NCI-H69 (cell line): Measurements from ENCODE around the gene CFAP20DC.
"Not testable (repeated sequence)": the region's sequence is repeated elsewhere in the genome, so short reads cannot be mapped to it uniquely, and the experiment has no call there.

Experiments used
- DNase-seq: peaks from one replicate; lab custom pipeline; 2025; lab: John Stamatoyannopoulos, UW

CFAP20DC gene

DNA sequence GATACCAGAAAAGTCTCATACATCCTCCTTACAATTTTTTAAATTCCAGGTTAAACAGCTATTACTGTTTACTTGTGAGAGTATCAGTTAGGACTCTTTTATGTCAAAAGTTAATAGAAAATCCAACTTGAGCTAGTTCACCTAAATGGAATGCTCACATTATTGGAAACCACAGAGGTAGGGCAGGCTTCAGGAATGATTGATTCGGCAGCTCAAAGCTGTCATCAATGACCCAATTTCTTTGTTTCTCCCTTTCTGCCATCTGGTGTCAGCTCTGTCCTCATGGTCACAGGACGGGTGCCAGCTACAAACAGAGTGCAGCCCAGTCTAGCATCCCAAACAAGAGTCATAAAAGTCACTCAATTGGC lies 32.2 kb downstream of the CFAP20DC start:
- DNase-seq: peak; percentile 44

DNA sequence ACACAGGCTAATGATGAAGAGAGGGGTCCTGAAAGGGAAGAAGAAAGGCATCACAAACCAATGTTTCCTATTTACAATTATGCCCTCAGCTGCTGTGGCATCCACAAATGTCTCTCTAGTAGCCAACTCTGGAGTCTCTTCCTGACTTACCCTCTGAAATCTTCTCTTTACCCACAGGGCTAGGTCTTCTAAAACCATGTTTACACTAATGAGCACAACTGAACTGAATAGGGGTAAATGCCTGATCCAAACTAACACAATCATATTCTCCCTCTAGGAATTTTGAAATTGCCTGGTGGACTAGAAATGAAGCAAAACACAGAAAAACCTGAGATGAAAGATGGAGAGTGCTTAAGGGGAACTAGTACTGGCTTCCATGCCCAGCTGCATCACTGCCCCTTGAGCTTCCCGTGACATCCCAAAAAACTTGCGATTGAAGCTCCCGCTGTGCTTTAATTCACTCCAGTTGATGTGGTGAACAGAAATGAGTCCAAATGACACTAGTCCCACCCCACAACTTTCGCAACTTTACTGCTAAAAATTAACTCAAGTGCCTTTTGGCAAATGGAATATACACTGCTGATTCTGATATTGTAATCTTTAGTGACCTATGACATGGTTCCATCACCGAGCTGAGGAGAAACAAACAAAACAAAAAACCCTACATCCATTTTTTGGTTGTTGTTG lies 32.8 kb downstream of the CFAP20DC start:
- no peak for DNase-seq

DNA sequence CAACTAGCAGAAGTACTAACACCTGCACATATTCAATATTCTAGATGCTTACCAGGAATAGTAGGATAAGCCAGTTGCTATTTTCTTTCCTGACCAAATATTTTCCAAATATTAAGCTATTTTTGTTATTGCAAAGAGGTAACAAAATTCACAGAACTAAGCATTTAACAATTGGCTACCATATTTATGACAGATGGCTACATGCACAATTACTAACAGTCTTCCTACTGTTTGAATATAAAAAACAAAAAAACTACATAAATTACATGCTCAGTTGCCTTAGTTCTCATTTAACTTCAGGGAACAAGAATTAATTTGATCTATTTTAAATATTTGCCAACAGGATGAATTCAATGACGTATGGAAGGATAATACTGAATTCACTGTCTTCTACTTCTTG lies 36.2 kb downstream of the CFAP20DC start:
- DNase-seq: no peak

DNA sequence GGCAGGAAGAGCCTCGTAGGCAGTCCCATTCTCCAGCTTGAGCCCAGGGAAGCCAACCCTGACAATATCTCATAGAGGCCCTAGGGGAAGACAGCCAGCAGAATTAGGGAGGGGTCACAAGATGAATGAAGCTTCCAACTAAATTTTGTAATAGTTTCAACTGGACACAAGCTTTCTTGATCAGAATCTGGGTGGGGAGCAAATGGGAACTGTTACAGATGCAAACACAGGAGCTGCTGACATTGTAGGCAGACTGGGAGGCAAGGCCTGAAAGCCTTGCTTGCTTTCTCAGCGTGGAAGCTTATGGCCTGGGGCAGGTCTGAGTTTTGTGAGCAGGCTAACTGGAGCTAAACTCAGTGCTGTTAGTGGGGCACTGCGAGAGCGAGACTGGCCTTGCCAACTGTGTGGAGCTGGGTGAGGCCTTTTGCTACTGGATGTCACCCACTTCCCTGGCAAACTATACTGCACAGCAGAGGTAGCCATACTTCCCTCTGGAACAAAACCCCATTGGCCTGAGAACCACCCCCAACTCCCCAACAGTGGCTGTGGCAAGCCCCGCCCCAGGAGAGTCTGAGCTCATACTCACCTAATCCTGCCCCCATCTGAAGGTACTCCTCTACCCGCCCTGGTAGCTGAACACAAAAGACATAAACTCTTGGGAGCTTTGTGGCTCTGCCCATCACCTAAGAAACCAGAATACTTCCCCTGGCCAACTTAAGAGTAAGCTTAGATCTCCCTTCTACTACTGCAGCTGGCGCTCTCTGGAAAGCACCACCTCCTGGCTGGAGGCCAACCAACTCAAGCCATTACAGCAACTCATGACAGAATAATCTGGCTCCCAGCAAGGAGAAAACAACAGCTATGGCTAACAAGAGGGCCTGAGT lies 42.9 kb downstream of the CFAP20DC start:
- DNase-seq: peak; percentile 85

DNA sequence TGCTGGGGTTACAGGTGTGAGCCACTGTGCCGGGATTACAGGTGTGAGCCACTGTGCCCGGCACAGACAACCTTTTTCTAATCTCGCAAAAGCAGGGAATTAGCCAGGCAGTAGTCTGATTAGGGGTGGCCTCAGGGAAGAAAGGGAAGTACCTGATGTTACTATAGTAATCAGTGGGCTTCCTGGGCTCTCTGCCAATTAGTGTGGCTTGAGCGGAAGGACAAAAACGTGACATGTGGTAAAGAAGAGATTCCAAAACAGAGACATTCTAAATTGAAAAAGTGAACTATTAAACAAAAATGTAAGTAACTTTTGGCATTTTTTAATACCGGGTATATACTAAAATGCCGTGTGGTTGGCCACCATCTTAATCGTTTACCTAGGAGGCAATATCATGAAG lies 48.1 kb downstream of the CFAP20DC start:
- peak; percentile 82 for DNase-seq

DNA sequence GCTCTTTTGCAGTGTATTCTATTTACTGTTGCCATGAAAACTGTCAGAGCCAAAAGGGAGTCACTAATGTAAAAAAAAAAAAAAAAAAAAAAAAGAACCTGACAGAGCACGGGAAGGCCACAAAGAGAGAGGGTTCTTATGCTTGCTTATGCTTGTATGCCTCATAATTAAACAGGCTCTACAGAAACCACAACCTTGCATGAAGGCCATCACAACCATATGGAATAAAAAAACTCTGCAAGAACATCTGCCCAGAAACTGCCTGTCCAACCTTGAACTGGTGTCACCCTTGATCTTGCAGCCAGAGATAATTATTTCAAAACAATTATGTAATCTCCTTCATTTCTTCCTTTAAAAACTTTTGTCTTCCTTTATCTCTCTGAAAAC lies 50.1 kb downstream of the CFAP20DC start:
- peak; percentile 3 for DNase-seq

DNA sequence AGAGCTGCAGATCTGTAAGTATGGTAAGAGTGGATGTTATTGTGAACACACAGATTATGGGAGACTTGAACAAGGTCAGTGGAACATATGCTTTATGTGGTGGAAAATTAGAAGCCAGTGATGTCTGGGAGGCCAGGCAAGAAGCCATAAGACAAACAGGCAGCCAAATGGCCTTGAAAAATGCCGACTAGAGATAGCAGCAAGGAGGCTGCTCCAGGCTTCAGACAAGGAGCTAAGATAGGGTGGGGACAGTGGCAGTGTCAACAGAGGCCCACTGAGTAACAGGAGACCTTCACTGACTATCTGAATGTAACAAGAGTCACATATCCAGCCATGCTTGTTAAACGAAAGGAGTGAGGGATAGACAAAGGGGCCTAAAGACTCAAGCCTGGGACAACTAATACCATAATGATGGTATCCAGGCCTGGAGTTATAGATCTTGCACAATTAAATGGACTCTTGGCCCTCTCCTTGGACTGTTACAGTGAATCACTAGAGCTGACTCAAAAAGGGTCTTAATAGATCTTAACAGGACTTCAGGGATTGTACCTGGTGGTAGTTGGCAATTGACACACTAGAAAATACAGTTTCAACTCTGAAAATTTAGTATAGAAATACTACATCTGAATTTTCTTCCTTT lies 50.6 kb downstream of the CFAP20DC start:
- DNase-seq: no peak

DNA sequence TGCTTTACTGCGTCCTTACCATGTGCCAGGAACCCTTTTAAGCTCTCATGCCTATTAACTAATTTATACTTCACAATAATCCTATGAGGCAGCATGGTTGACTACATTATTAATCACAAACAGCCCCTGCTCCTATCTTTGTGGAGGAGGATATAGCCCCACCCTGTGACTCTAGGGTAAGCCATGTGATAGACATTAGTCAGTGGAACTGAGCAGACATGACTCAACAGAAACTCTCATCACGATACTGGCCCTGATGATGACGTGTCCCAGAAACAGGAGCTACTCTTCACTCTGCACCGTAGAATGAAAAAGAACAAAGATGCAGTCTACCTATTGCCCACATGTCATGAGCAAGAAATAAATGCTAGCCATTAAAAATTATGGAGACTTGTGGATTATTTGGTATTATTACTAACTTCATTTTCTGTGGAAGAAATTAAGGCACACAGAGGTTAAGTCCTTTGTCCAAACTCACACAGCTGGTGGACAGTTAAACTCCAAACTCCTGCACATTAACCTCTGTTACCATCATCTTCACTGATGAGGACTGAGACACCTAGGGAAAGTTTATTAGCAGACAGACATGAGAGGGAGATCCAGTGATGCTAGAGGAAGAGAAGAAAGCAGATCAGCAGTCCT lies 51.2 kb downstream of the CFAP20DC start:
- no peak for DNase-seq

DNA sequence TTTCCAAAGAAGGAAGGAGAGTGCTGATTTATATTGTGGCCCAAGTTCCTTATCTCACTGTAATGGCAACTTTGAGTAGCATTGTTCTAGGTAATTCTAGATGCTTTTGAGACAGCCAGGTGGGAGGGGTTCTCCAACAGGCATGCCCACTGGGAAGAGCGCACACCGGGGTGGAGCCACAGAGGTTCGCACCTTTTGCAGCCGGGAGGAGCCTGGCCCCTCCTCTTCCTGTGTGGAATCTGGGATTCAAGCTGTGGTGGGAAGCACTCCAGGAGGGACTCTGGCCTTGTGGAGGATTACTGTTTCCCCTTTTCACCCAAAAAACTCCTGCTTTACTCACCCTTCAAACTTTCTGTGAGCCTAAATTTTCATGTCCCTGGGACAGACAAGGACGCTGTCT lies 53.1 kb downstream of the CFAP20DC start:
- DNase-seq: peak; percentile 5

DNA sequence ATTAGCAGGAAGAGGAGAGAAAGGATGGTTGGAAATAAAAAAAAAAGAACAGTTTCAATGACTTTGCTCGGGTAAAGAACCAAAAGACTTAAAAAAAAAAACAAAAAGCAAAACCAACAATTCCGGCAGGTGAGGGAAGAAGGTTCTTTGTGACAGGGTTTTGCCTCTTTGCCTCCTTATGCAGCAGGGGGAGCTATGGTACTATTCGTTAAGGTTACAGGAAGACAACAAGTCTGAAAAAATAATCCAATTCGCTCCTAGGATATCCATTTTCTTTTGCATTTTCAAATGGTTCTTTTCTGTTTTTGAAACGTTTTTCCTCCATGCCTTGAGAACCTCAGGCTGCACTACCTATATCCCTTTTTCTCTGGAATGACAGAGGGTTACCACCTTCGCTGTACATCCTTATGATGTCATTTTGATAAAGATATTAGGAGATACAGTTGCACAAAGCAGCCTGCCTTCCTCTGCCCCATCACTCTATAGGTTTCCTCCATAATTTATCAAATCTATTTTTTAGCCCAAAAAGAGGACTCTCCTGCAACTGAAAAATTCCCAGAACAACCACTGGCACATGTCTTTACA lies 55.0 kb downstream of the CFAP20DC start:
- peak; percentile 83 for DNase-seq

DNA sequence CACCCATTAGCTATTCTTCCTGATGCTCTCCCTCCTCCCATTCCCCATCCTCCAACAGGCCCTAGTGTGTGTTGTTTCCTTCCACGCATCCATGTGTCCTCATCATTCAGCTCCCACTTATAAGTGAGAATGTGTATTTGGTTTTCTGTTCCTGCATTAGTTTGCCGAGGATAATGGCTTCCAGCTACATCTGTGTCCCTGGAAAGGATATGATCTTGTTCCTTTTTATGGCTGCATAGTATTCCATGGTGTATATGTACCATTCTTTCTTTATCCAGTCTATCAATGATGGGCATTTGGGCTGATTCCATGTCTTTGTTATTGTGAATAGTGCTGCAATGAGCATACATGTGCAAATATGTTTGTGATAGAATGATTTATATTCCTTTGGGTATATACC lies 56.3 kb downstream of the CFAP20DC start:
- no peak for DNase-seq

DNA sequence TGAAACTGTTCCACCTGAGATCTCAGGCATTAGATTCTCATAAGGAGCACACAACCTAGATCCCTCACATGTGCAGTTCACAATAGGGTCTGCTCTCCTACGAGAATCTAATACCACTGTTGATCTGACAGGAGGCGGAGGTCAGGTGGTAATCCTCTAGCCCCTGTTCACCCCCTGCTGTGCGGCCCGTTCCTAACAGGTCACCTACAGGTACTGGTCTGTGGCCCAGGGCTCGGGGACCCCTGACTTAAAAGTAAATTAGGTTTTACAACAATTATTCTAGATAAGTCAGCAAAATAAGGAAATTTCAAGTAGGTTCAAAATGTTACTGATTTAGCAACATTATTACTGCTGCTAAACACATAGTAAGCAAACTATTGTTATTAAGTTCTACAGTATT lies 58.2 kb downstream of the CFAP20DC start:
- DNase-seq: no peak

DNA sequence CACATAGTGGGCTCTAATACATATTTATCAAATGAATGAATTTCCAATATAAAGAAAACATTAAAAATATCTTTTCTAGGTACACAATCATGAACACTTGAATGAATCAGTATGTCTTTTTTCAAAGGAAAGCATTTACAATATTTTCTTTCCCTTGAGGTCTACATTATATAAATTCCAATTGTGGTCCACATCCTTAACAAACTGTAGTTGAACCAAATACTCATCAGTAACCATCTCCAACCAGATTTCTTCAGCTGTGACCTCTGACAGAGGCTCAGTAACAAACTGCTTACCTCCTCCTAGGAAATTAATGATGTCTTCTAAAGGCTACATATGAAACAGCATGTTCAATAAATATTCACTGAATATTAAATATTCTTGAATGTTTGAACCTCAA lies 58.8 kb downstream of the CFAP20DC start:
- no peak for DNase-seq

DNA sequence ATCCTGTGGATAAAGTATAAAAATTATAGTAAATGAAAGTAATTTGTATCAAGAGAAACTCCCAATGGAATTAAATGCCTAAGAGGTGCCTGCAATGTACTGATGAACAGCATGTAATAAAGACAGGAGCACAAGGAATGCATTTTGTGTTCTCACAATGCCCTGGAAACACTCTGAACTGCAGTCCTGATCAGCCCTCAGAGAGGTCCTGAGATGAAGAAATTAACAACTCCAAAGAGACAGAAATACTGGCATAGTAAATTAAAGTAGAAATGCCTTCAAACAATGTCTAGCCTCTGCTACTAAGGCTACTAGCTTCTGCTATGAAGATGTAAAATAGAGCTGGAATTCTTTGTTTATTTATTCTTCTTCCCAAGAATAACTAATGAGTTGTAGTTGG lies 59.9 kb downstream of the CFAP20DC start:
- no peak for DNase-seq

DNA sequence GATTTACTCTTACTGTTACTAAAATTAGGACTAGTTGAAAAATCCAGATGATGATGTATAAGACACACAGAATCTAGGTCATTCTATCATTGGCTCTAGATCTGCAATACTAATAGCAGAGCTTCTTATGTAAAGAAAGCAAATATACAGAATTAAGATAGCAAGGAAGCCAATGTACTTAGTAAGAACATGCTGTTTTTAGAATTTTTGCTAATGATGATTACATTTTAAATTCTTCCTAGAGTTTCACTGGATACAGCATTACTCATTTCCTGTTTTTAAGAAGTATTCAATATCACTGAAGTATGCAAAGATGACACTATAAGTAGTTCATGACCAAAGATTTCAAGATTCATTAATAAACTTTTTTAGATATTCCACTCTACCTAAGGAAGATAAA lies 60.7 kb downstream of the CFAP20DC start:
- DNase-seq: no peak

DNA sequence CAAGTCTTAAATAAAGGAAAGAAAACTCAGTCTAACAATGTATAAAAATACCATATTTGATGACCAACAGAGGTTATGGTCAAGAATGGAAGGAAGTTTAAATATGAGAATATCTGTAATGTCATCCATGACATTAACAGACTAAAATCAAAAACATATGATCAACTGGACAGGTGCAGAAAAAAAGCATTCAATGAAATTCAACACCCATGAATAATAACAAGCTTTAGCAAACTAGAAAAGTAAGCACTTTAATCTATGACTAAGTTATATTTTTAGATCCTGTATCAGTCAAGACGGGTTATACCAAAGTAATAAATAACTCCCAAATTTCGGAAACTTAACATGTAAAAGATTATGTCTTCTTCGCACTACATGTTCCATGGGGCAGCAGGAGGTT lies 61.8 kb downstream of the CFAP20DC start:
- no peak for DNase-seq

DNA sequence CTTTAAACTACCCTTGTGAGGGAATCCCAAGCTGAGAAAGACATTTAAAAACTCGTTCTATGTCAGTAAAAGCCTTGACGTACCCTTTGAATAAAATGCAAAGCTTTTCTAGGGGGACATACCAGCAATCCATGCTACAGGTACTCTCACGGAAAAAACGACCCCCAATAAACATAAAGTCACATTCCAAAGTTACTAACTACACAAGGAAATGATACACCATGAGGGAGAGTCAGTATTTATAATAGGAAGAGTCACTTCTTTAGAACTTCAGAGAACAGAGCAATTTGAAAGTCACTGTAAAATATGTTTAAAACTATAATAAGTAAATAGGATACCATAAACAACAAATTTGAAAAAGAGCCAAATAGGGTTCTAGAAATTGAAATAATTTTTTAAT lies 63.2 kb downstream of the CFAP20DC start:
- no peak for DNase-seq

DNA sequence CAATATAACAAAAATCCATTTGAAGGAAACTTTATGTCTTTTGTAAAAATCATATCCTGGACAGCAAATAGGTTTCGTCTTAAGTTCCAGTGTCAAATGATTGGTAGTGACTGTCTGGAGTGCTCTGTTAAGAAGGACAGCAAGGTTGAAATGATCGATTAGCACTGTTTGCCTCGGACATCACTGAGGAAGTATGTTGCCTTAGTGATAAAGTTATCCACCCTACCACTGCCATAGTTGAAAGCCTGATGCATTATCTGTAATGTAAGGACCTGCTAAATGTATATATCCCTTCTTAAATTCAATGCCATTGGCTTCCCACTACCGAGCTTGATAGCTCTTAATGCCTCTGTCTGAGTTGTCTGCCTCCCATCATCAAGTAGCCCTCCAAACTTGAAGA lies 70.0 kb downstream of the CFAP20DC start:
- DNase-seq: no peak

DNA sequence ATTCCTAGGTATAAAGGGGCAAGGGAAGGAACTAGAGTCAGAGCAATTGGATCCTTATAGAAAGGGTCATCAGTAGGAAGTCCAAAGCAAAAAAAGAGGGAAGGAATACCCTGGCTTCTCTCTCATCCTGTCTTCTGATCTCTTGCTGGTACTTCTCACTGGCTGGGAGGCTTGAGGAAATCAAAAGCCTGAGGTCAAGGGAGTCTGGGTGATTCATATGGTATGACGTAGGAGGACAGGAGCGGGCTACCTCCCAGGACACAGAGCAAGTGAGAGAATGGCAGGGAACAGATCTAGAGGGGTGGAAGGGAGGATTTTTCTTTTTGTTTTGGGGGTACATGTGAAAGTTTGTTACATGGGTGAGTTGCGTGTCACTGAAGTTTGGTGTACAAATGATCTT lies 76.0 kb downstream of the CFAP20DC start:
- no peak for DNase-seq

DNA sequence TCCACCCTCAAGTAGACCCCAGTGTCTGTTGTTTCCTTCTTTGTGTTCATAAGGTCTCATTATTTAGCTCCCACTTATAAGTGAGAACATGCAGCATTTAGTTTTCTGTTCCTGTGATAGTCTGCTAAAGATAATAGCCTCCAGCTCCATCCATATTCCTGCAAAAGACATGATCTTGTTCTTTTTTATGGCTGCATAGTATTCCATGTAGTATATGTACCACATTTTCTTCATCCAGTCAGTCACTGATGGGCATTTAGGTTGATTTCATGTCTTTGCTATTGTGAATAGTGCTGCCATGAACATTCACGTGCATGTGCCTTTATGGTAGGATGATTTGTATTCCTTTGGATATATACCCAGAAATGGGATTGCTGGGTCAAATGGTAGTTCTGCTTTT lies 82.0 kb downstream of the CFAP20DC start:
- not testable (repeated sequence) for DNase-seq

DNA sequence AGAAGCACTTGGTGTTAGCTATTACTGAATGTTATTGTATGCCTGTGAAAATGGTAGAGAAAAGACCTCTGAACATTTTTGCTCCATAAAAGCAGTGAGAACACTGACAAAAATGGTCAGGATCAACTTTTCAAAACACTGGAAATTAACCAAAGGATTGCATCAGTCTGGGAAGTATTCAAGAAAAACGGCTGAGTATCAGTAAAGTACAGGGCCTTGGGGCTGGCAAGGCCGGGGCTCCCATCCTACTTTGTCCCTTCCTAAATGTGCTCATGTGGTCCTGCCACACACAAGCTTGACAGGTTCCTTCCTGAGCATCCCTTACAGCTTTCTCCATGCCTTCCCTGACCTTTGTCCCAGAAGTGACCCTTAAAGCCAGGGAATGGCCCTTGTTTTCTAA lies 84.0 kb downstream of the CFAP20DC start:
- DNase-seq: no peak

DNA sequence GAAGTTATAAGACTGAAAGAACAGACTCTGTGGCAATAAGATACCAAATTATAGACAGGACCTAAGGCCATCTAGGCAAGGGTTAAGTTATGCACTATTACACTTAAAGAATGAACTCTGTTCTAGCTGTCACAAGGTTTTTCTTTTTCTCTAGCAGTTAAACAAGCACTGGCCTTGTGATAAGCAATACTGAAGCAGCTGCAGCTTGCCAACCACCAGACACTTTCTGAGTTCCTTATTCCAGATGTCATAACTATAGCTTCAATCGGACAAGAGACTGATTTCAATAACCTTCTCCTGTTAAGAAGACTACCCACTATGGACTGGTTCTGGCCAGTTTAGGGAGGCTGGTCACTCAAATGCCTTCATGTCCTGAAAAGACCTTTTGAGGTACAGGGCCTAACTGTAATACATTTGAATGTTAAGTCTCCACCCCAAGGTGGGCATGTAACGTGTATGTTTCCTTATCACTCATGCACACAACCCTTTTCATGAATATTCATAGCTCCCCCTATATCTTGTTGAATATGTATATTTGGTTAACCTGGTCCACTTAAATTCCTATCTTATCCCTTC lies 85.8 kb downstream of the CFAP20DC start:
- no peak for DNase-seq
